ENCODE measurements around the gene PDK2. TPM values are rescaled to one million over a fixed set of nuclear protein-coding genes. Genes with fewer than 3 reads are reported as not detected.
A peak's percentile ranks its signal among the peaks of the same experiment; 100 is the strongest.

Gene PDK2
- total and polyA plus RNA-seq, 10 of the 15 experiments (the other 5 are each of a cell fraction or from before 2014, with no cell fraction given), result 0.98 to 22.6 (median 12.3) TPM

DNA sequence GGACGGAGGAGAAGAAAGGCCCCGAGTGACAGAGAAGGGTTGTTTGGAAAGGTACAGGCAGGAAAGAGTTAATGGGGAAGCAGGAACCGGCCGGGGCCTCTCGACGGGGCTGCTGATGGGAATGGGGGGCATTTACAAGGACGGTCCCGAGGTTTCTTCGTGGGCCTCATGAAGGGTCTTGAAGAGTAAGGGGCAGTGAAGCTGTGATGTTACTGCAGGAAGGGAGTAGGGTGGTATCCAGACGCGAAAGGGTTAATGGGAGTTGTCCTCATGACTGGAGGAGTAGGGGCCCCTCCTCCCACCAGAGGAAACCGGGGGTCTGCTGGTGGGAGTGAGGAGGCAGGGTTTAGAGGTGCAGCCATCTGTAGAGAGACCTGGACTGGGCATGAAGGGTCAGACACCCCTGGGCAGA is 481 bp downstream of the PDK2 start:
- H3K9me3 ChIP-seq (replicated peaks; ENCODE audit: control insufficient read depth, insufficient read depth, low read length), result no peaks in the 10 kb centered on the region
- RAD21 ChIA-PET (ENCODE audit: unreplicated experiment), result no interaction called here
- H3K27me3 ChIP-seq (replicated peaks in 1 of 2; ENCODE audit: control insufficient read depth in 2 of 2, insufficient read depth in 2 of 2, low read length in 1 of 2), result no peaks in the 10 kb centered on the region
- no peak for TF ChIP-seq YY1 (IDR thresholded peaks at IDR 0.05; ENCODE audit: low read depth, low read length)
- TF ChIP-seq MEF2B (IDR thresholded peaks at IDR 0.05; ENCODE audit: partially characterized antibody, poor library complexity, severe bottlenecking), result peak; percentile 7
- peak; percentile 18; the same call in 1 of the 2 replicates for TF ChIP-seq ZNF24 (IDR thresholded peaks at IDR 0.05)
- TF ChIP-seq SMARCA5 (IDR thresholded peaks at IDR 0.05), result peak; percentile 49; the same call in 1 of the 2 replicates
- no peak for TF ChIP-seq ZNF274 (IDR thresholded peaks at IDR 0.05; ENCODE audit: insufficient read depth, insufficient read length)
- TF ChIP-seq TARDBP (IDR thresholded peaks at IDR 0.05; ENCODE audit: borderline replicate concordance), result no peak
- no peak for TF ChIP-seq SUPT20H (IDR thresholded peaks at IDR 0.05; ENCODE audit: borderline replicate concordance, control insufficient read depth, low read depth, low read length)
- TF ChIP-seq JUND (IDR thresholded peaks at IDR 0.05; ENCODE audit: low read depth, low read length), result no peak
- TF ChIP-seq YBX1 (IDR thresholded peaks at IDR 0.05), result no peak
- TF ChIP-seq ASH2L (IDR thresholded peaks at IDR 0.05; ENCODE audit: borderline replicate concordance, low read depth), result no peak
- 0 out of 4 replicates have a peak, but pooled peaks of 1 of the 2 experiments have one; percentile 10 for TF ChIP-seq IKZF2 (IDR thresholded peaks at IDR 0.05)
- TF ChIP-seq, protein P1, sequence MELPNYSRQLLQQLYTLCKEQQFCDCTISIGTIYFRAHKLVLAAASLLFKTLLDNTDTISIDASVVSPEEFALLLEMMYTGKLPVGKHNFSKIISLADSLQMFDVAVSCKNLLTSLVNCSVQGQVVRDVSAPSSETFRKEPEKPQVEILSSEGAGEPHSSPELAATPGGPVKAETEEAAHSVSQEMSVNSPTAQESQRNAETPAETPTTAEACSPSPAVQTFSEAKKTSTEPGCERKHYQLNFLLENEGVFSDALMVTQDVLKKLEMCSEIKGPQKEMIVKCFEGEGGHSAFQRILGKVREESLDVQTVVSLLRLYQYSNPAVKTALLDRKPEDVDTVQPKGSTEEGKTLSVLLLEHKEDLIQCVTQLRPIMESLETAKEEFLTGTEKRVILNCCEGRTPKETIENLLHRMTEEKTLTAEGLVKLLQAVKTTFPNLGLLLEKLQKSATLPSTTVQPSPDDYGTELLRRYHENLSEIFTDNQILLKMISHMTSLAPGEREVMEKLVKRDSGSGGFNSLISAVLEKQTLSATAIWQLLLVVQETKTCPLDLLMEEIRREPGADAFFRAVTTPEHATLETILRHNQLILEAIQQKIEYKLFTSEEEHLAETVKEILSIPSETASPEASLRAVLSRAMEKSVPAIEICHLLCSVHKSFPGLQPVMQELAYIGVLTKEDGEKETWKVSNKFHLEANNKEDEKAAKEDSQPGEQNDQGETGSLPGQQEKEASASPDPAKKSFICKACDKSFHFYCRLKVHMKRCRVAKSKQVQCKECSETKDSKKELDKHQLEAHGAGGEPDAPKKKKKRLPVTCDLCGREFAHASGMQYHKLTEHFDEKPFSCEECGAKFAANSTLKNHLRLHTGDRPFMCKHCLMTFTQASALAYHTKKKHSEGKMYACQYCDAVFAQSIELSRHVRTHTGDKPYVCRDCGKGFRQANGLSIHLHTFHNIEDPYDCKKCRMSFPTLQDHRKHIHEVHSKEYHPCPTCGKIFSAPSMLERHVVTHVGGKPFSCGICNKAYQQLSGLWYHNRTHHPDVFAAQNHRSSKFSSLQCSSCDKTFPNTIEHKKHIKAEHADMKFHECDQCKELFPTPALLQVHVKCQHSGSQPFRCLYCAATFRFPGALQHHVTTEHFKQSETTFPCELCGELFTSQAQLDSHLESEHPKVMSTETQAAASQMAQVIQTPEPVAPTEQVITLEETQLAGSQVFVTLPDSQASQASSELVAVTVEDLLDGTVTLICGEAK (IDR thresholded peaks at IDR 0.05; ENCODE audit: borderline replicate concordance), result peak; percentile 12; the same call in 1 of the 2 replicates
- 1% methylated on average over 10 of the region's 12 CpGs for WGBS (ENCODE audit: insufficient coverage, insufficient replicate concordance, low lambda C conversion rate, missing lambda C conversion rate)
- no peaks in the 10 kb centered on the region for H3K79me2 ChIP-seq (ENCODE audit: control insufficient read depth, insufficient read depth, low read length)
- H4K20me1 ChIP-seq (ENCODE audit: control insufficient read depth, insufficient read depth), result no peaks in the 10 kb centered on the region
- FAIRE-seq (no peak), ATAC-seq (no peak), DNase-seq (ENCODE audit: low read depth, low spot score) (no peak)
- CTCF ChIA-PET, result interaction anchor here (0.7 to 3.2 kb wide), 6 partner anchors 26 to 98 kb away, joined by 3 to 26 read pairs (median 11); partner anchors contain the start of gene ITGA3
- peak overlapping the region; percentile 66 for H3K9ac ChIP-seq (ENCODE audit: control insufficient read depth, insufficient read depth, low read length)
- peak overlapping the region; percentile 90 for H2AFZ ChIP-seq (ENCODE audit: control insufficient read depth, low read depth, low read length)
- in situ Hi-C loops (cut with MboI) (no loop called here), intact Hi-C loops (cut with micrococcal nuclease; ENCODE audit: unreplicated experiment) (loop anchor here (2.0 to 5.0 kb wide), 2 partner anchors 39 to 52 kb away; partner anchors contain the start of gene ITGA3)
- SMC1A ChIA-PET (ENCODE audit: uncharacterized antibody, unreplicated experiment), result interaction anchor here (2.9 kb wide), 1 partner anchor 52 kb away, joined by 14 read pairs; no protein-coding TSS in a partner anchor
- POLR2A ChIA-PET, result no interaction called here
- H3K27ac ChIP-seq (ENCODE audit: control insufficient read depth, insufficient read depth), result peak overlapping the region; percentile 44; the same call in 1 of the 2 replicates
- peaks cover 17% of the 10 kb centered on the region for H3K4me1 ChIP-seq (ENCODE audit: control insufficient read depth, insufficient read depth, low read length)
- H3K36me3 ChIP-seq (ENCODE audit: control insufficient read depth in 2 of 2, insufficient read depth in 2 of 2, low read length in 1 of 2), result no peaks in the 10 kb centered on the region
- BruUV-seq (replicated peaks), result no TSS peak
- peak overlapping the region; percentile 85 for H3K4me3 ChIP-seq
- peak overlapping the region; percentile 98 for H3K4me2 ChIP-seq (ENCODE audit: control insufficient read depth, insufficient read depth)
